PC-9 (cell line): ENCODE measurements around the gene RBMY1B. TPM values are rescaled to one million over a fixed set of nuclear protein-coding genes. Genes with fewer than 3 reads are reported as not detected.
"Not testable (repeated sequence)": the region's sequence is repeated elsewhere in the genome, so short reads cannot be mapped to it uniquely, and the experiment has no call there.

ENCODE experiments used
- Bru-seq: library from RNA; stranded (reverse); fragments of 400-500 nt; gene quantifications from one replicate; lab custom pipeline; 2021; lab: Mats Ljungman, UMichigan
- BruChase-seq, 2 experiments: library from RNA; stranded (reverse); fragments of 400-500 nt; gene quantifications; one replicate each; lab custom pipeline; 2021; lab: Mats Ljungman, UMichigan
- BruUV-seq: library from RNA; stranded (reverse); fragments of 400-500 nt; replicated peaks from 2 replicates; lab custom pipeline; 2021; lab: Mats Ljungman, UMichigan
- CTCF ChIA-PET: fragments of 300-600 bp; sonication (Branson Sonifier 250); formaldehyde crosslinking; loops from one replicate; lab custom pipeline; 2022; ENCODE audit warnings: antibody characterized with exemption; lab: Charles Lee
- POLR2A ChIA-PET: fragments of 300-600 bp; sonication (Branson Sonifier 250); formaldehyde crosslinking; loops from one replicate; lab custom pipeline; 2022; ENCODE audit warnings: antibody characterized with exemption; ENCODE audit not compliant: unreplicated experiment; lab: Charles Lee
- DNase-seq, 2 experiments: peaks; one replicate each; pipeline versions ENCODE4 v3.0.0 to v3.0.0-alpha.2; 2015 to 2022; ENCODE audit warnings: mixed read lengths in 1 of 2
- H2AFZ ChIP-seq: fragments of 200-600 bp; sonication (generic); 2 replicates; pipeline ENCODE4 v1.8.1; 2017; ENCODE audit warnings: antibody characterized with exemption
- H3F3A ChIP-seq: fragments of 200-600 bp; sonication (generic); 2 replicates; pipeline ENCODE4 v1.8.1; 2017; ENCODE audit warnings: antibody characterized with exemption, mild to moderate bottlenecking, low read depth; ENCODE audit not compliant: insufficient read depth
- H3K27ac ChIP-seq: fragments of 200-600 bp; sonication (generic); 2 replicates; pipeline ENCODE4 v1.6.1; 2016; ENCODE audit warnings: mixed run types
- H3K27me3 ChIP-seq: fragments of 200-600 bp; sonication (generic); 2 replicates; pipeline ENCODE4 v1.6.1; 2016; ENCODE audit warnings: low read depth, mixed run types; ENCODE audit not compliant: insufficient read depth
- H3K36me3 ChIP-seq: fragments of 200-600 bp; sonication (generic); 2 replicates; pipeline ENCODE4 v1.6.1; 2016; ENCODE audit warnings: low read depth, mixed run types
- H3K4me1 ChIP-seq: fragments of 200-600 bp; sonication (generic); replicated peaks from 2 replicates; pipeline ENCODE4 v1.6.1; 2016; ENCODE audit warnings: mixed run types; ENCODE audit not compliant: insufficient read depth
- H3K4me2 ChIP-seq: fragments of 200-600 bp; sonication (generic); 2 replicates; pipeline ENCODE4 v1.6.1; 2017; ENCODE audit warnings: mixed run types
- H3K4me3 ChIP-seq: fragments of 200-600 bp; sonication (generic); 2 replicates; pipeline ENCODE4 v1.6.1; 2016; ENCODE audit warnings: mixed run types
- H3K79me2 ChIP-seq: fragments of 200-600 bp; sonication (generic); 2 replicates; pipeline ENCODE4 v1.6.1; 2017; ENCODE audit warnings: low read depth, mixed run types
- H3K9me2 ChIP-seq: fragments of 200-600 bp; sonication (generic); 2 replicates; pipeline ENCODE4 v1.8.1; 2017; ENCODE audit warnings: mild to moderate bottlenecking; ENCODE audit not compliant: insufficient read depth
- H3K9me3 ChIP-seq: fragments of 200-600 bp; sonication (generic); 2 replicates; pipeline ENCODE4 v1.8.1; 2016; ENCODE audit warnings: low read depth; ENCODE audit not compliant: insufficient read depth
- H4K20me1 ChIP-seq: fragments of 200-600 bp; sonication (generic); 2 replicates; pipeline ENCODE4 v1.8.1; 2017; ENCODE audit not compliant: insufficient read depth
- EZH2 ChIP-seq: fragments of 200-600 bp; sonication (generic); IDR thresholded peaks from 2 replicates; pipeline ENCODE4 v1.8.0; 2017; ENCODE audit warnings: antibody characterized with exemption, low read depth
- intact Hi-C: fragments of 100-400 bp; cut with micrococcal nuclease; formaldehyde crosslinking; loops from one replicate; pipeline ENCODE4 v1.10.0; 2022; ENCODE audit not compliant: unreplicated experiment
- long read RNA-seq: library from polyadenylated mRNA; stranded (forward); transcript quantifications from one replicate; pipeline ENCODE4 v2.0.0, GENCODE V29; 2022
- total RNA-seq: library from RNA; stranded (reverse); gene quantifications from 2 replicates; pipeline ENCODE4 v1.2.3, GENCODE V29; 2021
- TF ChIP-seq, protein P1 (sequence below): fragments of 200-600 bp; sonication (generic); conservative IDR thresholded peaks from 2 replicates; pipeline ENCODE4 v1.6.1; 2017; ENCODE audit warnings: mixed run types, antibody characterized with exemption, mild to moderate bottlenecking, moderate library complexity

The RBMY1B gene
- total RNA-seq (not detected in 2 replicates), Bru-seq, nascent RNA (not detected), BruChase-seq, experiment 1, labeled RNA remaining after a 2-hour chase (not detected), BruChase-seq, experiment 2, labeled RNA remaining after a 6-hour chase (not detected)
- long read RNA-seq, result 0 reads

- H3K9me2 ChIP-seq, H3K4me1 ChIP-seq, H3K4me3 ChIP-seq, H3K4me2 ChIP-seq, intact Hi-C loops, H3K9me3 ChIP-seq, H4K20me1 ChIP-seq, POLR2A ChIA-PET, H3F3A ChIP-seq, H3K27me3 ChIP-seq, H3K79me2 ChIP-seq, H3K36me3 ChIP-seq, CTCF ChIA-PET, H3K27ac ChIP-seq, BruUV-seq, H2AFZ ChIP-seq, DNase-seq: not testable (repeated sequence)
These were observed at the start of gene RBMY1B for GRCh38 chrY:21511038-21511437. RBMY1B (plus strand) TSS chrY:21511338; CDS start chrY:21513351, 2,013 bp downstream.

DNA sequence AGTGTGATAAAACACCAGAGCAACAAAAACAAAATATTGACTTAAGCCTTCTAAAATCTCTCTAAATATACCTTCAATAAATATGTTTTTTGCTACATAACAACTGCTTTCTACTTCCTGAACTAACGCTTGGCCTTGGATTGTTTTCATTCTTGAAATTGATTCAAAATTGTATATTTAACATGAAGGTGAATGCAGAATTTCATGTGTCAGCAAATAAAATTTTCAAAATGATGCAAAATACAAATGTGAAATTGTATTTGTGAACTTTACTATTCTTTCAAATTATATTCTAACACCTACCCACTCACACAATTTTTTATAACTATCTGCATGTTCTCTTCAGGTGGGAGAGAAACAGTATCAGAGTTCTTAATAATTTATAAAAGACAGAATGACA lies 48.2 kb upstream of the RBMY1B start:
- H4K20me1 ChIP-seq, H3F3A ChIP-seq, POLR2A ChIA-PET, intact Hi-C loops, BruUV-seq, H3K36me3 ChIP-seq, H3K27ac ChIP-seq, CTCF ChIA-PET, H3K4me1 ChIP-seq, H3K79me2 ChIP-seq, H3K27me3 ChIP-seq, H3K4me3 ChIP-seq, H2AFZ ChIP-seq, H3K4me2 ChIP-seq, DNase-seq, H3K9me3 ChIP-seq, H3K9me2 ChIP-seq: not testable (repeated sequence)

- H3K4me3 ChIP-seq, result no peak overlapping the region
- no peak overlapping the region for H3K4me2 ChIP-seq
- H3K4me1 ChIP-seq, result no peaks in the 10 kb centered on the region
- TF ChIP-seq, protein P1, sequence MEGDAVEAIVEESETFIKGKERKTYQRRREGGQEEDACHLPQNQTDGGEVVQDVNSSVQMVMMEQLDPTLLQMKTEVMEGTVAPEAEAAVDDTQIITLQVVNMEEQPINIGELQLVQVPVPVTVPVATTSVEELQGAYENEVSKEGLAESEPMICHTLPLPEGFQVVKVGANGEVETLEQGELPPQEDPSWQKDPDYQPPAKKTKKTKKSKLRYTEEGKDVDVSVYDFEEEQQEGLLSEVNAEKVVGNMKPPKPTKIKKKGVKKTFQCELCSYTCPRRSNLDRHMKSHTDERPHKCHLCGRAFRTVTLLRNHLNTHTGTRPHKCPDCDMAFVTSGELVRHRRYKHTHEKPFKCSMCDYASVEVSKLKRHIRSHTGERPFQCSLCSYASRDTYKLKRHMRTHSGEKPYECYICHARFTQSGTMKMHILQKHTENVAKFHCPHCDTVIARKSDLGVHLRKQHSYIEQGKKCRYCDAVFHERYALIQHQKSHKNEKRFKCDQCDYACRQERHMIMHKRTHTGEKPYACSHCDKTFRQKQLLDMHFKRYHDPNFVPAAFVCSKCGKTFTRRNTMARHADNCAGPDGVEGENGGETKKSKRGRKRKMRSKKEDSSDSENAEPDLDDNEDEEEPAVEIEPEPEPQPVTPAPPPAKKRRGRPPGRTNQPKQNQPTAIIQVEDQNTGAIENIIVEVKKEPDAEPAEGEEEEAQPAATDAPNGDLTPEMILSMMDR, result no peak
- no peak for TF ChIP-seq EZH2
- intact Hi-C loops, result no loop called here
- no TSS peak for BruUV-seq
- no peak for DNase-seq
- H2AFZ ChIP-seq, result no peak overlapping the region
- no peaks in the 10 kb centered on the region for H3K9me3 ChIP-seq
- H3K9me2 ChIP-seq, result no peaks in the 10 kb centered on the region
- no peaks in the 10 kb centered on the region for H3K79me2 ChIP-seq
- ChIA-PET CTCF (no interaction called here), POLR2A (no interaction called here)
- H3K27me3 ChIP-seq, result no peaks in the 10 kb centered on the region
- no peaks in the 10 kb centered on the region for H4K20me1 ChIP-seq
- H3F3A ChIP-seq, result no peaks in the 10 kb centered on the region
- no peak overlapping the region for H3K27ac ChIP-seq
- H3K36me3 ChIP-seq, result no peaks in the 10 kb centered on the region
These were observed 28.2 kb upstream of the RBMY1B start for GRCh38 chrY:21482967-21483366.

GRCh38 chrY:21534579-21534978 lies 23.4 kb downstream of the RBMY1B start, which contains the start of gene RBMY1A1:
RBMY1A1 (plus strand) TSS chrY:21534879; CDS start chrY:21536892, 2,013 bp downstream.
- BruUV-seq, CTCF ChIA-PET, H3K4me3 ChIP-seq, H3K36me3 ChIP-seq, H3K27ac ChIP-seq, POLR2A ChIA-PET, H3K4me1 ChIP-seq, H3K27me3 ChIP-seq, H4K20me1 ChIP-seq, H3K9me2 ChIP-seq, H3K4me2 ChIP-seq, H3F3A ChIP-seq, H3K9me3 ChIP-seq, DNase-seq, H2AFZ ChIP-seq, intact Hi-C loops, H3K79me2 ChIP-seq: not testable (repeated sequence)

GRCh38 chrY:21559316-21559984 lies 48.3 kb downstream of the RBMY1B start:
- H3F3A ChIP-seq, H3K4me2 ChIP-seq, H3K9me2 ChIP-seq, H3K9me3 ChIP-seq, H4K20me1 ChIP-seq, H3K4me3 ChIP-seq, intact Hi-C loops, POLR2A ChIA-PET, CTCF ChIA-PET, H3K4me1 ChIP-seq, H2AFZ ChIP-seq, H3K36me3 ChIP-seq, H3K79me2 ChIP-seq, BruUV-seq, DNase-seq, H3K27me3 ChIP-seq, H3K27ac ChIP-seq: not testable (repeated sequence)
